Stimulated activated CD8-positive, alpha-beta memory T cell treated with anti-CD3 and anti-CD28 coated beads, Interleukin-7, amount 100 ng/mL, for 24 hours (primary cell): ENCODE data around the gene IL37.
"Not testable (repeated sequence)": the region's sequence is repeated elsewhere in the genome, so short reads cannot be mapped to it uniquely, and the experiment has no call there.

ENCODE experiments used
- DNase-seq: peaks from one replicate; pipeline ENCODE4 v3.0.0-alpha.2; 2020; ENCODE audit warnings: low read depth

Gene IL37

GRCh38 chr2:112923237-112923966 lies 12.4 kb downstream of the IL37 start:
- DNase-seq: no peak

GRCh38 chr2:112923967-112924338 lies 13.0 kb downstream of the IL37 start:
- DNase-seq: no peak

DNA sequence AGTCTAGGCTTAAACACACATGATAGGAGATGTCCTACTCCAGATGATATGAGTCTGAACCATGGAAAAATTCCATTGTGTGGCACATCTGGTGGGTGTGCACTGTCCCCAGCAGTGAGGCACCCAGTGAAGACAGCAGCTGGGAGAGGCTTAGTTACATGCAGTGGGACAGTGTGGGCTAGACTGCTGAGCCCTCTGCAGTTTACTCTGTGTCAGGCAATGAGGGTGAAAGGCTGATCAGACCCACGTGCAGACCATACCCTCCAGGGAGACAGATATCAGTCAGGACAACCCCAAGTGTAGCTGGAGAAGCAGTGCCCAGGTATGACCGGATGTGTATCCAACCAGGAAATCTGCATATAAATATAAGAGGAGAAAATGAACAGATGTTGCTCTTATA lies 13.4 kb downstream of the IL37 start:
- no peak for DNase-seq

DNA sequence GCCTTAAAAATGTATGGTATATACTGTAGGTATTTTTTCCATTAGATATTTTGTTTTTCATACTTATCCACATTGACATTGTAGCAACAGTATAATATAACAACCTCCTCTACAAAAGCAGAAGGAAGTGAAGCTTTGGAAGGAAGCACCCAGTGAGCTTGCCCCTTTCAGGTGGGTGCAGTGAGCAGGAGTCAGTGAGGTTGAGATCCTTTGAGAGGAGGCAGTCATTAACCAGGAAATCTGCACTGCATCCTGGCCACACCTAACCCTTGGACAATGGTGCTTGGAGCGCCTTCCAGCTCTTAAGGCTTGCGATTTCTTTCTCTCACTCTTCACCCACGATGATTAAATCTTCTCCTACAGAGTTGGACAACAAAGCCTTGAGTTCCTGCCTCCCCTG lies 13.9 kb downstream of the IL37 start:
- no peak for DNase-seq

DNA sequence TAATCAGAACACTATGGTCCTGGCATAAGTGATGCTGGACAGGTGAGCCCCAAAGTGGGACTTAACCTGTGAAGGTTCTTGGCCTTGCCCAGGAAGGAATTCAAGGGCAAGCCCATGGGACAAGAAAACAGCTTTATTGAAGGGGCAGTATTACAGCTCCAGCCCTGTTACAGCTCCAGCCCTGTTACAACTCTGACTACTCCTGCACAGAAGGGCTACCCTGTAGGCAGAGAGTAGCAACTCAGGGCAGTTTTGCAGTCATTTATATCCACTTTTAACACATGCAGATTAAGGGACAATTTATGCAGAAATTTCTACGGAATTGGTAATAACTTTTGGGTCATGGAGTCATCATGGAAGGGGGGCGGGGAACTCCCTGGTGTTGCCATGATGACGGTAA lies 15.7 kb downstream of the IL37 start:
- DNase-seq: no peak

DNA sequence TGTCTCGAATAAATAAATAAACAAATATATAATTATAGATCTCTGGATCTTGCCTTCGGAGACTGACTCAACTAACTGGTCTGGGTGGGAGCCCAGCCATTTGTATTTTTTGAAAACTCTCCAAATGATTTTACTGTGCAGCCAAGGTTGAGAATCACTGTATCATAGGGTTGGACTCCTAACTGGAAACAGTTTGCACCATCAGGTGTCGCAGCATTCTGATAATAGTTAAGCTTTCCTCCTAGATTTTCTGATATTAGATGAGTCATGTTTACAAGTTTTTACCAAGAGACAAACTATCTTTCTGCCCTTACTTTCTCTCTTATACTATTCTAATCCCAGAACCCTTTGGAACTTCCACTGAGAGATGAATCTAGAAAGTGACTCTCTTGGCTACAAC lies 16.8 kb downstream of the IL37 start:
- no peak for DNase-seq

- DNase-seq: no peak
Observed at GRCh38 chr2:112933261-112933660, 22.3 kb downstream of the IL37 start.

DNA sequence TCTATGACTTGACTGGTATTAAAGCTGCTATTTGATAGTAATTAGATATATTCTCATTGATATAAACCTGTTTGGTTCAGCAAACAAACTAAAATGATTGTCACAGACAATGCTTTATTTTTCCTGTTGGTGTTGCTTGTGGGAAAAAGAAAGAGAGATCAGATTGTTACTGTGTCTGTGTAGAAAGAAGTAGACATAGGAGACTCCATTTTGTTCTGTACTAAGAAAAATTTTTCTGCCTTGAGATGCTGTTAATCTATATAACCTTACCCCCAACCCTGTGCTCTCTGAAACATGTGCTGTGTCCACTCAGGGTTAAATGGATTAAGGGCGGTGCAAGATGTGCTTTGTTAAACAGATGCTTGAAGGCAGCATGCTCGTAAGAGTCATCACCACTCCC lies 23.2 kb downstream of the IL37 start:
- not testable (repeated sequence) for DNase-seq

GRCh38 chr2:112936927-112937232 lies 25.9 kb downstream of the IL37 start:
- no peak for DNase-seq

DNA sequence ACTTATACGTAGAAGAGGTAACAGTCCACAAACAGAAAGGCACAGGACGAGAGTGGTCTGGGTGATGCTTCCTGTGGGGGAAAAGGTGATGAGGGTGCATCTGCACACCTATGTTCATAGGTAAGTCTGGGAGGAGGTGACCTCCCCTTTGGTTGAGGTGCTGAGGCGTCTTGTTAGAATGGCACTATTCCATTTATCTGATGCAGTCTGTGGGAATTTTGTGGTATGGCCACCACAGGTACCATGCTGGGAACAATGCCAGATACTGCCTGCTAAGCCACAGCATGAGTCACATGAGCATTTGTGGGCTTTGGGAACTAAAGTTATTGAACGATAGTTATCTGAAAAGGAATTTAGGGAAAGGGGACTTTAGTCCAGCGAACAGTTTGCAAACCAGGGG lies 27.9 kb downstream of the IL37 start:
- DNase-seq: no peak

- DNase-seq: no peak
Observed at GRCh38 chr2:112939425-112939824, 28.5 kb downstream of the IL37 start.

- no peak for DNase-seq
Observed at GRCh38 chr2:112940859-112941625, 30.1 kb downstream of the IL37 start.

DNA sequence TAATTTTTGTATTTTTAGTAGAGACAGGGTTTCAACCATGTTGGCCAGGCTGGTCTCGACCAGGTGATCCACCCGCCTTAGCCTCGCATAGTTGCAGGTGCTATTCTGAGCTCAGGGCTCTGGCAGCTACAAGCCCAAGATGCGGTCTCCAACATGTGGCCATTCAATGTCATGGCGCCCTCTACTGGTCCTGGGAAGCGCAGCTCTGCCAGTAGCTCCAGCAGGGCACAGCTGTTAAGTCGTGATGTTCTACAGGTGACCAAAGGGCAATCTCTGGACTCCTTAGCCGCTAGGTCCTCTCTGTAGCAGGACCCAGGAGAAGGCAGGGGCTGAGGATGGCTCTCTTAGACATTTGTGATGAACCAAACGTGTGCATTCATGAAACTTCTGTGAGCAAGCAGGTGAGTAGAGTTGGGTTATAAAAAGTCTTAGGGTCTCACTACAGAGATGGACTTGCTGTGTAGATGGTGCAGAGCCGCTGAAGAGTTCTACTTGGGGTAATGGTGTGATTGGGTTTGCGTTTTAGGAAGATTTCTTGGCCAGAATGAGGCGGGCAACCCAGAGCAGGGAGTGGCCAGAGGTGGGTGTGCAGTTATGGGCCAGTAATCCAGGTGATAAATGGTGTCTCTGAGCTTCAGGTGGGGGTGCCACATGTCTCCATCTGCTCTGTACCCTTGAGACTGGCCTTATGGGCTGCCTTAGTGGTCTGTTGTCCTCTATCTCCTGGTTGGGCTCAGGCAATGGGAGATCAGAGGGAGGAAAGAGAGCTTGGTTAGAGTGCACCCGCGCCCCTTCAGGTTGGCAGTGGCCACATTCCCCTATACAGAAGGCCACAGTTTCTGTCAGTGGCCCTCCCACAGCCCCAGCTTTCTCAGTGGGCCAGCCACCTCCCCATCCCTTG lies 31.0 kb downstream of the IL37 start:
- peak; percentile 21 for DNase-seq

- DNase-seq: no peak
Observed at GRCh38 chr2:112942654-112943002, 31.7 kb downstream of the IL37 start.

DNA sequence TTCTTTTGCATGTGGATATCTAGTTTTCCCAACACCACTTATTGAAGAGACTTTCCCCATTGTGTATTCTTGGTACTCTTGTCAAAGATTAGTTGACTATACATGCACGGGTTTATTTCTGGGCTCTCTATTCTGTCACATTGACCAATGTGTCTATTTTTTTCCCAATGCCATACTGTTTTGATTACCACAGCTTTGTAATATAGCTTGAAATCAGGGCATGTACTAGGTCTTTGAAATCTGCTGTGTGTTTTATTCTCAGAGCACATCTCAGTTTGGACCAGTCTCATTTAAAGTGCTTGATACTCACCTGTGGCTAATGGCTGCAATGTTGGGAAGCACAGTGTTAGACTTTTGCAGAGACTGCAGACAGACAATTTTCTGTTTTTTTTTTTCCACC lies 34.0 kb downstream of the IL37 start:
- DNase-seq: no peak

GRCh38 chr2:112946086-112946485 lies 35.1 kb downstream of the IL37 start:
- DNase-seq: no peak

DNA sequence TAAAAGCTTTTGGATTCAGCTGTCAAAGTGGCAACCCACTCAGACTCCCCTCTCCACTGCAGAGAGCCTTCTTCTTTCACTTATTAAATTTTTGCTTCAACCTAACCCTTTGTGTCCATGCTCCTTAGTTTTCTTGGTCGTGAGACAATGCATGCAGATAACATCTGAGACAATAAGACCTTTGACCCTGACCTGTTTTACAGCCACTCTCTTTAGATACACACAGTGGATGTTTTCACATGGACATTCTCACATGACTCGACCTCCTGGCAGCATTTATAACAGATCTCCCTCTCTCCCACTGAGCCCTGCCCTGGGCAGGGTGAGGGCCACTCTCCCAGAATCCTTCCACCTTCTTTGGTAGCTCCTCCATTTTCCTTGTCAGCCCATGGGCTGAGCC lies 36.4 kb downstream of the IL37 start:
- DNase-seq: no peak

DNA sequence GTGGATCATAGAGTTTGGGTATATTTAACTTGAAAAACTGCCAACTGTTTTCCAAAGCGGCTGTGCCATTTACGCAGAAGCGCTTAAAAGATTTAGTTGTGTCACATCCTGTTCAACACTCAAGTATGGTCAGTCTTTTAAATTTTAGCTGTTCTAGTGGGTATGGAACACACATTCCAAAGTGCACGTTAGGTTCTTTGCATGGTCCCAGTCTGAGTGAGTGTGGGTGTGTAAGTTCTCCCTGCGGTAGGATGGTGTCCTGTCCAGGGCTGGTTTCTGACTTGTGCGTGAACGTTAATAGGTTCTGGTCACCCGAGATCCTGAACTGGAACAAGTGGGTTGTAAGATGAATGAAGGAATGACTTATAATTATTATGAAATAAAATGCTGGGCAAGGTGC lies 38.5 kb downstream of the IL37 start:
- DNase-seq: no peak

GRCh38 chr2:112954364-112954763 lies 43.4 kb downstream of the IL37 start:
- DNase-seq: no peak

GRCh38 chr2:112957511-112957910 lies 46.5 kb downstream of the IL37 start:
- DNase-seq: no peak

- no peak for DNase-seq
Observed at GRCh38 chr2:112958428-112959108, 47.6 kb downstream of the IL37 start.

GRCh38 chr2:112959109-112959812 lies 48.3 kb downstream of the IL37 start:
- DNase-seq: no peak
